Sciatic nerve (tissue), 2 donors: ENCODE measurements around the gene LRRC2. TPM values are rescaled to one million over a fixed set of nuclear protein-coding genes. Genes with fewer than 3 reads are reported as not detected.

ENCODE experiments used
- ATAC-seq: fragments of 200-7000 bp; cut with Tn5 transposase; one replicate; pipeline ENCODE4 v1.9.1; 2020; ENCODE audit warnings: mild to moderate bottlenecking, moderate library complexity
- DNase-seq: peaks from one replicate; pipeline ENCODE4 v3.0.0-alpha.2; 2020; ENCODE audit warnings: low spot score
- intact Hi-C: fragments of 100-400 bp; cut with DNase I; formaldehyde crosslinking; loops from one replicate; pipeline ENCODE4 v1.14.2; 2022
- total RNA-seq: library from RNA; stranded (reverse); fragmentation: NEBNext Ultra II Directional; extraction: Animal tissue kit (Norgen Biotek cat#: 25700); gene quantifications from one replicate; pipeline ENCODE4 v1.2.1, GENCODE V29; 2021
- donor health status: DM: no; HTN: no; CAD: no.
- donor health status: DM: no; HTN: no; CAD: no.

The LRRC2 gene
- total RNA-seq, 1 donor from 2014 or later: 2.2 TPM

DNA sequence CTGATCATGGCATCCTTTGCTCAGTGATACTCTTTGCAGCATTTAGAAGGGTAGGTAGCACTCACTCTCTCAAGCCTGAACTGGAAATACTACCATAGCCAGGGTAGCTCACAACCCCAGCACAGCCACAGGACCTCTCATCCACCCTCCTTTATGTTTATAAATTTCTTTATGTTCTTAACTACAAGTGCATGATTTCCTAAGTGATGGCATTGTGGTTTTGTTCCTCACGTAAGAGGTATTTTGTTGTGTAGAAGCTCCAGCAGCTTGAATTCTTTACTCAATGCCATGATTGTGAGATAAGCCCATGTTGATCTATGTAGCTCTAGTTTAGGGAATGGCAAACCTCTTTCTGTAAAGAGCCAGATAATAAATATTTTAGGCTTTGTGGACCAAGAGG, 76.2 kb downstream of the LRRC2 start:
- ATAC-seq (no peak), DNase-seq (no peak)
- intact Hi-C loops: no loop called here

DNA sequence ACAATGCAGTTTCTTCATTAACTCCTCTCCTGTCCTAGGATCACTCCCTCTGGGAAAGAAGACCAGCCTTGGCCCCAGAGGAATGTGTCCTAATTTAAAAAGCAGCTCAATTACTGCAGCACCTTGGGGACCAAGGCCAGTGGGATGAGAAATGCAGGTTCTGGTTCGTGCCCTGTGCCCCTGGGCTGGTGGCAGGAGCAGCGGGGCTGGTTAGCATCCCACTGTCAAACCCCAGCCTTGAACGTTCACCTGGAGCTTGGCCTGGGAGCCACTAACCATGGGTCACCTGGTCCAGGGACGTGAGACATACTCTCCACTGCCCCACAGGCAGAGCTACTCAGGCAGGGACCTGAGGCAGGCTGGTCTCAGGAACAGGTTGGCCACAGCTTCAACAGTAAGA, 76.7 kb downstream of the LRRC2 start:
- intact Hi-C loops: no loop called here
- DNase-seq (no peak), ATAC-seq (no peak)

GRCh38 chr3:46488735-46489361, 77.3 kb downstream of the LRRC2 start:
- ATAC-seq (peak; percentile 96), DNase-seq (peak; percentile 94)
- intact Hi-C loops: no loop called here

- DNase-seq (no peak), ATAC-seq (no peak)
- intact Hi-C loops: no loop called here
Measured at GRCh38 chr3:46485779-46486175, 80.3 kb downstream of the LRRC2 start.

GRCh38 chr3:46484911-46485778, 81.0 kb downstream of the LRRC2 start:
- ATAC-seq (no peak), DNase-seq (no peak)
- intact Hi-C loops: no loop called here

GRCh38 chr3:46484388-46484787, 81.7 kb downstream of the LRRC2 start:
- intact Hi-C loops: no loop called here
- no peak for DNase-seq
- ATAC-seq: no peak

DNA sequence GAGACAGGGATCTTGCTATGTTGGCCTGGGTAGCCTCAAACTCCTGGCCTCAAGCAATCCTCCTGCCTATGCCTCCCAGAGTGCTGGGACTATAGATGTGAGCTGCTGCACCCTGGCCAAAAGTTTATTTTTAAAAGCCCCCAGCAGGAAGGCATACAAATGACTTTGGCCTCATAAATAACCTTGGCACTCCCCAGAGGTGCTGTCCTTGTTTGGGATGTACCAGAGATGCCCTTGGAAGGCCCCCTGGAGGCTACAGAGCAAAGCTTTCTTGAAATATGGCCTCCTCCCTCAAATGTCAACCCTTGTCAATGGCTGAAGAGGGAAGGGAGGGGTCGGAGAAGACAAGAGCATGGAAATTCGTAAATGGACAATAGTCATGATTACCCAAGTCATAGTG, 82.3 kb downstream of the LRRC2 start:
- no peak for DNase-seq
- intact Hi-C loops: no loop called here
- no peak for ATAC-seq

DNA sequence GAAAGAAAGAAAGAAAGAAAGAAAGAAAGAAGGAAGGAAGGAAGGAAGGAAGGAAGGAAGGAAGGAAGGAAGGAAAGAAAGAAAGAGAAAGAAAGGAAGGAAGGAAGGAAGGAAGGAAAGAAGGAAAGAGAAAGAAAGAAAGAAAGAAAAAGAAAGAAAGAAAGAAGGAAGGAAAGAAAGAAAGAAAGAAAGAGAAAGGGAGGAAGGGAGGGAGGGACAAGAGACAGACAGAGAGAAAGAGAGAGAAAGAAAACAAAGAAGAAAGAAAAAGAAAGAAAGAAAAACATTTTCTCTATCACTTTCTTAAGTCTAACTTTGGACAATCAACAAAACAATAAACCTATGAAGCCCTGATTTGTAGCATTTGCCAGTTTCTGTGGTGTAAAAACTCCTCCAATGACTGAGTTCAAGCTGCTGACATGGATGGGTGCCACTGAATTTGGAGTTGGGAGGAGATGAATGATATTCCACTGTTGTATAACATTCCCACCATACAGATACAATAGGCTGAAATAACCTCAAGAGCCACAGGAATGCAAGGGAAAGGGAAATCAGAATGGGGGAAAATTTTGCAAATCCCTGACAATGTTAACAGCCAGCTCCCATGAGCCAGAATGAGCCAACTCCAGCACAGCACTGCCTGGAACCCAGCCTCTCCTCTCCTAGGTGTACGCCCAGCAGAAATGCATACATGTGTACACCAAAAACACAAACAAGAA, 83.3 kb downstream of the LRRC2 start:
- no peak for ATAC-seq
- no peak for DNase-seq
- intact Hi-C loops: no loop called here

DNA sequence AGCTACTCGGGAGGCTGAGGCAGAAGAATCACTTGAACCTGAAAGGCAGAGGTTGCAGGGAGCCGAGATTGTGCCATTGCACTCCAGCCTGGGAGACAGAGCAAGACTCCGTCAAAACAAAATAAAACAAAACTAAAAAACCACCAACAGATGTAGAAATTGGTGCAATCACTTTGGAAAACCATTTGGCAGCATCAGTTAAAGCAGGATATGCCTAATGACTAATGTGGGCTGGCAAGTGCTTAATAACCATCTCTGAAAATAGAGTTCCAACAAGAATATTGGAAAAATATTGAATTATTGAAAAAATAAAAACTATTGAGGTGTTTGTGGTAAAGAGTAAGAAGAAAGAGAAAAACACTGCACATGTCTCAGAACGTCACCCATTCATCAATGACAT, 84.5 kb downstream of the LRRC2 start:
- ATAC-seq: no peak
- intact Hi-C loops: no loop called here
- DNase-seq: no peak

DNA sequence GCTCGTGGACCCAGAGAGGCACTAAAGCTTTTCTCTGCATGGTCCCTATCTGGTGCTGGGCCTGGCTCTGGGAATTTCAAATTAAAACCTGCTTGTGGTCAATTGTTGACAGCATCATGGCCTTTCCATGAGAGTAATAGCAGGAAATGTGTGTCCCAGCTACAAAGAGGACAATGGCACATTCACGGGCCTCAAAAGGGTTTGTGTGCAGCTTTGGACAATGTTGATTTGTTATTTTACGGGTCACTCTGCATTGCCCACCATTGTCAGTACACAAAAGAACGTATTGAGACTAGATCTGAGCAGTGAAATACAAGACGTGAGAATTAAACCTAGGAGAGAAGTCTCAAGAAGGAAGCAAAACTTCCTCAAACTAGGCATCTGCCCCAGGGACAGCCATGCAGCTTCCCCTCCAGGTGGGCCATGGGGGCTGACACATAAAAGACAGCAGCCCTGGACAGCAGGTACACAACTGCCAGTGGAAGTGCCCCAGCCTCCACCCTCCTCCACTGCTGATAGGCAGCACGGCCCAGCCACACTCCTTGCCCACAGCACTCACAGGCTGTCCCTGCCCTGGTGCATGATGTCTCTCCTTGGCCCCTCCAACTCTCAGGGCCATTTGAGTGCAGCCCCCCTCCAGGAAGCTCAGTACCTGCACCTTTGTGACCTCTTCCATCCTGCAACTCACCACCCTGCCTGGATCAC, 85.5 kb downstream of the LRRC2 start:
- intact Hi-C loops: no loop called here
- DNase-seq: no peak

DNA sequence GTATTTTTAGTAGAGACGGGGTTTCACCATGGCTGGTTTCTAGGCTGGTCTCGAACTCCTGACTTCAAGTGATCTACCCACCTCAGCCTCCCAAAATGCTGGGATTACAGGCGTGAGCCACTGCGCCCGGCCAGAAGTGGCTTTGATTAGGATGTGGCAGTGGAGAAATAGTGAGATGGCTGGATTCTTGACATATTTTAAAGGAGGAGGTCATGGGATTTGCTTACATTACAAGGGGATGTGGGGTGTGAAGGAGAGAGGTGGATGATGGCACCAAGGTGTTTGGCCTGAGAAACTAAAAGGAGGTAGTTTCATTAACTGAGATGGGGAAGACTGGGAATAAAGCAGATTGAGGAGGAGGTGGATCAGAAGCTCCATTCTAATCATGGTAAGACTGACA, 86.4 kb downstream of the LRRC2 start:
- no peak for DNase-seq
- ATAC-seq: no peak
- intact Hi-C loops: no loop called here

More for the DNA sequence above, 85.5 kb downstream of the LRRC2 start:
- peak; percentile 10 for ATAC-seq

GRCh38 chr3:46479021-46479420, 87.1 kb downstream of the LRRC2 start:
- no peak for DNase-seq
- ATAC-seq: no peak
- intact Hi-C loops: no loop called here

DNA sequence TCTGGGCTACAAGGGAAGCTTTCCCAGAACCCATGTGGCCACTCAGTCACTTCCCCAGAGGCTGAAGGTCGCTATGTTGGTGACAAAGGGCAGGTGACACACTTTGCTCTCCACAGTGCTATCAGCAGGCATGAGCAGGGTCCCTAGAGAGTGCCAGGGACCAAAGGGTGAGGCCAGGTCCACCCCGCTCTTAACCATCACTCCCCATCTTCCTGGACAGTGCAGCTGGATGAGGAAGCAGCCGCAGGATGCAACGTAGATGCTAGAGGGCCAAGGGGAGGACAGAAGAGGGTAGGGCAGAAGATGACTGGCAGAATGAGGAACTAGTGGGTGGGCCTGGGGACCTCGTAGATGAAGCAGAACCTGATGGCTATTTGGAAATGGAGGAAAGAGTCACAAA, 87.8 kb downstream of the LRRC2 start:
- intact Hi-C loops: no loop called here
- DNase-seq (no peak), ATAC-seq (no peak)

DNA sequence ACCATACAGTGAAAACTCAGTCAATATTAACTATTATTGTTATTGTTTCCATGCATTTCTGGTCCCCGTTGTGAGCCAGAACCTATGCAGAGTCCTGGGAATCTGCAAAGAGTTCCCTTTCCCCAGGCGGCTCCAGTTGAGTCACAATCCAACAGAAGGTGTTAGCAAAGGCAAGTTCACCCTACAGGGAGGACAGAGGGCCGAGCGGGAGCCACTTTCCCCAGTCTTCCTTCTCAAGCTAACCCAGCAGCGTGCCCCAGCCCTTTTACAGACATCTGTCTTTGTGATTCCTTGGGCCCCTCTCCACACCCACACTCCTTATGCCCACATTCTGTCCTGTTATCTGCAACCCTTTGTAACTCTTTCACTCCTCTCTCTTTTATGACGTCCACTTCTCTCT, 88.3 kb downstream of the LRRC2 start:
- intact Hi-C loops: no loop called here
- DNase-seq (no peak), ATAC-seq (no peak)

DNA sequence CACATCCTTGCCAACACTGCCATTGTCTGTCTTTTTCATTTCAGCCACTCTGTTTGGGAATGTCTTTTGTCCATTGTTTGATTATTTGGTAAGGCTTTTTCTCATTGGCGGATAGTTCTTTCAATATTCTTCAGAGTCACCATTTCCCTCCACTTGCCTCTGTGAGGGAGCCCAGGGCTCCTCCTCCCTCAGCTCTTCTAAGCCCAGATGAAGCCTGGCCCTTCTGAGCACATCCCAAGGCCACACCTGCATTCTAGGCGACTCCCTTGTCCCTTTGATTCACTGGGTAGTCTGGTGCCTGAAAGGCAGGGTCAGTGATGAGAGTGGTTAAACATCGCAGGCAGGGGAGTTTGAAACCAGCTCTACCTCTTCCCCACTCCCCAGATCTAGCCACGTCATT, 89.0 kb downstream of the LRRC2 start:
- DNase-seq: no peak
- intact Hi-C loops: no loop called here
- ATAC-seq: no peak

DNA sequence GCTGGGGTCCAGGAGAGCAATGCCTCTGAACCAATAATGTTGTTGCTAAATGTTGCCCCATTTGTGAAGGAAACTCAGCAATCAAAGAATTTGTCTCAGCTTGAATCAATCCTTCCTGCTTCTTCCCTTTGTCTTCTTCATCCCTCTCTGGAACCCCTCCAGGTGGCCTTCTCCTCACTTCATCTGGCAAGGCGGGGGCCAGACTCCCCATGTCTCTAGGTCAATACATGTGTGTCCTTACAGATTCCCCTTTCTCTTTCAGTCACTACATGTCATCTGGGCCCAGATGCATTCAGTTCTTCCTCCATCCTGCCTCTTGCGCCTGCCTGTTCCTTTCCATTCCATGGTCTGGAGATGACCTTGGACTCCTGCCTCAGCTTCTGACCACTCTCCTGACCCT, 93.4 kb downstream of the LRRC2 start:
- DNase-seq (no peak), ATAC-seq (no peak)
- intact Hi-C loops: no loop called here

- no peak for DNase-seq
- ATAC-seq: no peak
- intact Hi-C loops: no loop called here
Measured at GRCh38 chr3:46471371-46471914, 94.7 kb downstream of the LRRC2 start.

GRCh38 chr3:46470831-46471230, 95.3 kb downstream of the LRRC2 start:
- ATAC-seq (no peak), DNase-seq (no peak)
- intact Hi-C loops: no loop called here

- no peak for DNase-seq
- intact Hi-C loops: no loop called here
- ATAC-seq: peak; percentile 50
Measured at GRCh38 chr3:46469680-46470357, 96.3 kb downstream of the LRRC2 start.
